ENCODE measurements around the gene HABP4.

HABP4 gene

GRCh38 chr9:96482476-96482875 lies 32.5 kb downstream of the HABP4 start:
- no peak for DNase-seq

DNA sequence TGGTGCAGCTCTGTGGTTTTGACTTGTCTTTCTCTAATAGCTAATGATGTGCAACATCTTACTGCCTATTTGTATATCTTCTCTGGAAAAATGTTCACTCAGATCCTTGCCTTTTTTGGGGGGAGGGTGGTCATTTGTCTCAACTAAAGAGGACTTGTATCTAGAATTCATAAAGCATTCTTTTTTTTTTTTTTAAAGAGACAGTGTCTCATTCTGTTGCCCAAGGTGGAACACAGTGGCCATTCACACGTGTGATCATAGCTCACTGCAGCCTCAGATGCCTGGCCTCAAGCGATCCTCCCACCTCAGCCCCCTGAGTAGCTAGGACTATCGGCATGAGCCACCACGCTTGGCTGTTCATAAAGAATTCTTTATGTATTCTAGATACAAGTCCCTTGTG lies 33.2 kb downstream of the HABP4 start:
- DNase-seq, result no peak

DNA sequence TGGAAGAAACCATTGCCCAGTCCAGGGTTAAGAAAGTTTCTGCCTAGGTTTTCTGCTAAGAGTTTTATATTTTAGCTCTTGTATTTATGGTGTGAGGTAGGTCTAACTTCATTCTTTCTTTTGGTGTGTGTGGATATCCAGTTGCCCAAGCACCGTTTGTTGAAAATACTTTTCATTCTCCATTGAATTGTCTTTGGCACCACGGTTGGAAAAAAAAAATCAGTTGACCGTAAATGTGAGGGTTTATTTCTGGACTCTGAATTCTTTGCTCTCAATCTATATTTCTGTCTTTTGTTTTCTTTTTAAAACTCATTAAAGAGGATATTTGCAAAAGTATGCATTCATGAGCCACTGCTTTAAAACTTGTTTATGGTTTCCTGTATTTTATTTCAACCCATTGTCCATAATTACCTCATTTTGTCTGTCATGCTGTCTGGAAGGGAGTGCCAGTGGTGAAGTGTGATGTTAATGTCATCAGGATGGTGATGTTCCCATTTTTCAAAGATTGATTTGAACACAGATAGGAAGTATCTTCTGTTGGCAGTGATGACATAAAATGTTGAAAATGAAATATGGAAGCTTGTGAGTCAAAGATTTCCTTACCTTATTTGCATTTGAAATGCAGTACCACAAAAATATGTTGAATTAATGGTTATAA lies 33.9 kb downstream of the HABP4 start:
- DNase-seq, result no peak

GRCh38 chr9:96484521-96484931 lies 34.6 kb downstream of the HABP4 start:
- DNase-seq, result no peak

GRCh38 chr9:96485280-96485679 lies 35.3 kb downstream of the HABP4 start:
- DNase-seq, result no peak

DNA sequence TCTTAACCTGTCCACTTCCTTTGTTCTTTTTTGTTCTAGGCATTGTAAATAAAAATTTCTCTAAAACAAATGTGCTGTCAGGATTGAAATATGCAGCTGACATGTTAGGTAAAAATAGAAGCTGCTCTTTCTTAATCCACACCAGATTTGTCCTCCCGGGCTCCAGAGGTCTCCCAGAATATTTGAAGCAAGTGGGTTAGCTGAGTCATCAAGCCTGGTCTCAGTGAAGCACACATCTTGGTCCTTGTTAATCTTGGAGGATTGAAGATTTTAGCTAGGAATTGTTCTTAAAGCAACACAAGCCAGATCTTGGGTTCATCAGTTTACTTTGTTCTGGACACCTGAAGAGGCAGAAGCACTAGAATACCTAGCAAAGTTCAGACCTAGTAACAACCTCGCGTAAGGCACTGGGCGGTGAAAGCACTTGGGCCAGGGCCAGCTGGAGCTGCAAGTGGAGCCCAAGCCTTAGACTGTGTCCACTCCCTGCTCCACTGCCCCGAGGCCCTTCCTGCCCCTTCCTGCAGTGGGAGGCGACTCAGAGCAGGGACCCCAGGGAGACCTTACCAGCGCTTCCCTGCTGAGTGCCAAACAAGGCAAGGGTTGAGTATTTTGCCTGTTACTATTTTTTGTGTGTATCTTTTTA lies 36.5 kb downstream of the HABP4 start:
- no peak for DNase-seq

DNA sequence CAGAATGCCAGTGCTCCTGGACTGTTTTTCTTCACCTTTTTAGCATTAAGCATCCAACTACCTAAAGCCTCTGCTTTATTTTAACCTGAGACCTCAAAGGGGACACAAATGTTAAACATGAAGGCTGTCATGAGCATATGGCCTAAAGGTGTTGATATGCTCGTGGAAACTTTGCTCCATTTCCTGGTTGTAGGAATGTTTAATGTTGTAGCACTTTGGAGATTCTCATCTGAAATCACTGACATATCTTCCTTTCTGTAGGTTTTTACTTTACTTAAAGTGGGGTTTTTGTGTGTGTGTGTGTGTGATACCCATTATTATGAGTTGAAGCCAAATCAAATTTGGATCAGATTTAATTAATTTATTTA lies 37.0 kb downstream of the HABP4 start:
- DNase-seq, result no peak

DNA sequence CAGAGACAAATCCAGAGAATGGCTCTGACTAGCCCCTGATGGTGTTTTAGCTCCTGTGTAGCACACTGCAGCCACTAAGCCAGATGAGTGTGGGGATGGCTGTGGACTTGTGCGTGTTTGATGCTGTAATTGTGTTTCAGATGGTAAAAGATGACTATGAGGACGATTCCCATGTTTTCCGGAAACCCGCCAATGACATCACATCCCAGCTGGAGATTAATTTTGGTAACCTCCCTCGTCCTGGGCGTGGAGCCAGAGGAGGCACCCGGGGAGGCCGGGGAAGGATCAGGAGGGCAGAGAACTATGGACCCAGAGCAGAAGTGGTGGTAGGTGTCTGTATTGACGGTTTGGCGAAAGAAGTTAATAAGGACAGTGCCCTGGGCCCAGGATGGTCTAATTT lies 38.0 kb downstream of the HABP4 start:
- DNase-seq, result no peak

- no peak for DNase-seq
These were observed 39.6 kb downstream of the HABP4 start for GRCh38 chr9:96489482-96489979.

DNA sequence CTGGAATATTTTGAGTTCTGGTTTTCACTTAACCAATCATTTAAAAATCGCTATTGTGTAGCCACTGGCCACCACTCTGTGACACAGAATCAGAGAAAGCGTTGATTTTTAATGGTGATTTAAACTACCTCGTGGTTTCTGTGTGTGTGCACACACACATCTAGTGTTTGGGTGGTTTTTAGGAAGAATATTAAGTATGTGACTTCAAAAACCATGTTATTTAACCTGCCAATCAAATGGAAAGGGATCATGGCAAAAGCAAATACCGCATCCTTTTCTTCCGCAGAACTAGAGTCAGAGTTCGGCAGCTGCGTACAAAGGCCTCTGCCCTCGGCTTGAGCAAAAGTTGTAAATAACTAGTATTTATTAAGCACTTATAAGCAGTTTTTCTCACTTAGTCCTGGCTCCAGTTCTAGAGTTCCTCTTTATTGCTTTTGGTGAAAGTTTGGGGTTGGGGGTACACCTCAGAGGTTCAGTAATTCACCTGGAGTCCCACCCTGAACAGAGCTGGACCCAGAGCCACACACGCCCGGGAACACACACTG lies 40.6 kb downstream of the HABP4 start:
- DNase-seq, result no peak

GRCh38 chr9:96491079-96491879 lies 41.3 kb downstream of the HABP4 start:
- DNase-seq, result no peak

DNA sequence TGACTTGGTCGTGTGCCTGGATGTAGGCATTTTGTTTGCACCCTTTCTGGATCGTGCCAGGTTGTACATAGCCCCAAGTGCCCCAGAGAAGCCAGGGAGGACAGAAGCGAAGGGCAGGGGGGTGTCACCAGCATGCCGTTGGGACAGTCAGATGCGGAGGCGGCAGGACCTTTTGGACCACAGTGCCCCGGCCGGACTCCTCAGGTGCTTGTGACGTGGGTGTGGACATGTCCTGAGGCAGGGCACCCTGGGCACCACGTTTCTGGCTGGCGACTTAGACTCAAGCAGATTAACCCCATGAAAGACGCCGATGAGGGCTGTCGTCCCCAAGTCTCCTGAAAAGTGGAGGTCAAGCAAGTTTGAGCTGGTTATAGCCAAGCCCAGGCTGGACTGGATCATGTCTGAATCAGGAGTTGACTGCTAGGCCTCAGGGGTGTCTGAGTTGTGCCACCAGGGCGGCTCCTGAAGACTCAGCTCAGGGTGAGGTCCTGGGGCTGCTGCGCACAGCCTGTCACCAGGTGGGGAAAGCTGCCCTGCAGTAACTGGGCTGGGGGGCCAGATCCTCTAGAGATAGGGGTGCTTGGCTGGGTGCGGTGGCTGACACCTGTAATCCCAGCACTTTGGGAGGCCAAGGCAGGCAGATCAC lies 42.0 kb downstream of the HABP4 start:
- no peak for DNase-seq

GRCh38 chr9:96492993-96493531 lies 43.1 kb downstream of the HABP4 start:
- DNase-seq, result no peak

DNA sequence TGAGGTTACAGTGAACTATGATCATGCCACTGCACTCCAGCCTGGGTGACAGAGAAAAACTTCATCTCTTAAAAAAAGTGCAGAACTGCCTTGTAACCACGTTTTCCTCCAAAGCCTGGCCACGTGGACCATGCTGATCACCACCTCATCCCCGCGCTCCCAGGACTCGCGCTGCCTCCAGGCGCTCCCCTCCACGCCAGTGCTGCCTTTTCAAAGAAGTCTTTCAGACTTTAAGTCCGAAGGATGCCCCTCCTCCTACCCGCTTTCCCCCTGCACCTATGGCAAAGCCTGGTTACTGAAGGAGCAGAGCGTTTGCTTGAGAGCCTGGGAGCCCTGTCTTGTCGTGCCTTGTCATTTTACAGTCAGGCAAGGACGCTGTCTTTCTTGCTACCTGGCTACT lies 43.8 kb downstream of the HABP4 start:
- no peak for DNase-seq

DNA sequence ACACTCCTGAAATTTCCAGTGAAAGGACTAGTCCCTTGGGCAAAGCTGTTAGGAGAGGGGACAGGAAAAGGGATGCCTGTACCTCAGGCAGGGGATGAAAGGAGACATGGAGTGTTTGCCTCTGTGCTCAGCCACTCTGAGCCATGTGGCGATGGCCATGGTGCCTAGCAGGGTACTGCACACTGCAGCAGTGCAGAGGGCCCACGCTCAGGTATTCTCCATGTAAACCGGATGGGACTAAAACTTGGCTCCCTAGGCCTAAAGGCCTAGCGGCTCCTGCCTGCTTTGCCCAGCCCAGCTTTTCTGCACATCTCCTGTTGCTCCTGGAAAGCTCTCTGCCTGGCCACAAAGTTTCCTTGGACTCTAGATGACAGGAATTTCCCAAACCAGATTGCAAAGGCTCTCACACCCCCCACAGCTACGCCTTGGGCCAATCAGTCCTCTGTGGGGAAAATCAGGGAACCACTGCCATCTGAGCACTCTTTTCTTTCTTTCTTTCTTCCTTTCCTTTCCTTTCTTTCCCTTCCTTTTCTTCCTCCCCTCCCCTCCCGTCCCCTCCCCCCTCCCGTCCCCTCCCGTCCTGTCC lies 44.3 kb downstream of the HABP4 start:
- DNase-seq, result no peak

GRCh38 chr9:96495341-96495740 lies 45.4 kb downstream of the HABP4 start:
- no peak for DNase-seq

GRCh38 chr9:96496368-96497116 lies 46.6 kb downstream of the HABP4 start:
- no peak for DNase-seq

GRCh38 chr9:96497117-96497399 lies 47.1 kb downstream of the HABP4 start:
- DNase-seq, result no peak

- no peak for DNase-seq
These were observed 48.8 kb downstream of the HABP4 start for GRCh38 chr9:96498796-96499195.

DNA sequence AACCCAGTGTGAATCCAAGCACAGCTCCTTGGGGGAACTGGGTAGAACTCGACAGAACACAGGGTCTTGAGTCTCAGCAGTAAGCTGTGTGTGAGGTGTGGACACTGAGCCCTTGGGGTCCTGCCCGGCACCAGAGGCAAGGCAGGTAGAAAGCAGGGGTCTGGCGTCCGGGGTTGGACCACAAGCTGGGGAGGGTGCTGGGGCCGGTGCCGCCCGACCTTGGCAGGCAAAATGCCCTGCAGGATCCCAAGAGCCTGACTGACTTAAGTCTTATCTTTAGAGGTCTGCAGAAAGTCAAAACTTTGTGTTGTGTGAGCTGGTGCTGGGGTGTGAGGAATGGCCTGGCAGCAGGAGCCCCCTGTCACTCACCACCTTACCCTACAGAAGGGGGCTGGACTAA lies 49.3 kb downstream of the HABP4 start:
- no peak for DNase-seq

- DNase-seq, result no peak
These were observed 51.0 kb downstream of the HABP4 start for GRCh38 chr9:96500696-96501632.

Data from NCI-H1105 treated with DMSO at 0.1 percent for 48 hours (cell line).